Measurements from ENCODE around the gene CEP55. TPM values are rescaled to one million over a fixed set of nuclear protein-coding genes. Genes with fewer than 3 reads are reported as not detected.

CEP55 gene
- total RNA-seq, 1 donor from 2014 or later = 1.4 TPM

DNA sequence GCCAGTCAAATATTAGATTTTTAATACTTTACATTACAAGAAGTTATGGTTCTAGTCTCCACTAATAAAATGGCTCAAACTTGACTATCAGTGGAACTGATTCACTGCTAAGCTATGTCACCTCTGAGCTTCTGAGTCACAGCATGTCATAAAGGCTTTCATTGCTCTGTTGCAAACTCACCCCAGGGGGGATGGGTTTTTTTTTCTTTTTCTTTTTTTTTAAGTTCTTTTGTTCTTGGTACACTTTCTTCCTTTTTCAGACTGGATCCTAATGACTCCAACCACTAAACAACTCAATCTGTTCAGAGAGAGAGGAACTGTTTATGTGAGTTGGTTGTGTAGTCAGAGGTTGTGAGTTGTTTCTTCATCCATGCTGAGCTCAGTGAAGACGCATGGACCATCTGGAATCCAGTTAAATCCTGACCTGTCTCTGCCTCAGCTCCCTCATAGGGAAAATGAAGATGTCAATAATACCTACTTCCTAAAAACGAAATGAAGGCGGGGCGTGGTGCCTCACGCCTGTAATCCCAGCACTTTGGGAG is 25.2 kb upstream of the CEP55 start:
- intact Hi-C loops (cut with DNase I) = no loop called here
- peaks cover 10% of the 10 kb centered on the region for H3K36me3 ChIP-seq
- no peaks in the 10 kb centered on the region for H3K9me3 ChIP-seq
- DNase-seq (no peak), ATAC-seq (peak; percentile 26 to 31)
- no peaks in the 10 kb centered on the region for H3K27me3 ChIP-seq (ENCODE audit: low read depth)
- peak overlapping the region; percentile 56 for H3K27ac ChIP-seq
- no peak overlapping the region for H3K4me3 ChIP-seq
- TF ChIP-seq, protein P1, sequence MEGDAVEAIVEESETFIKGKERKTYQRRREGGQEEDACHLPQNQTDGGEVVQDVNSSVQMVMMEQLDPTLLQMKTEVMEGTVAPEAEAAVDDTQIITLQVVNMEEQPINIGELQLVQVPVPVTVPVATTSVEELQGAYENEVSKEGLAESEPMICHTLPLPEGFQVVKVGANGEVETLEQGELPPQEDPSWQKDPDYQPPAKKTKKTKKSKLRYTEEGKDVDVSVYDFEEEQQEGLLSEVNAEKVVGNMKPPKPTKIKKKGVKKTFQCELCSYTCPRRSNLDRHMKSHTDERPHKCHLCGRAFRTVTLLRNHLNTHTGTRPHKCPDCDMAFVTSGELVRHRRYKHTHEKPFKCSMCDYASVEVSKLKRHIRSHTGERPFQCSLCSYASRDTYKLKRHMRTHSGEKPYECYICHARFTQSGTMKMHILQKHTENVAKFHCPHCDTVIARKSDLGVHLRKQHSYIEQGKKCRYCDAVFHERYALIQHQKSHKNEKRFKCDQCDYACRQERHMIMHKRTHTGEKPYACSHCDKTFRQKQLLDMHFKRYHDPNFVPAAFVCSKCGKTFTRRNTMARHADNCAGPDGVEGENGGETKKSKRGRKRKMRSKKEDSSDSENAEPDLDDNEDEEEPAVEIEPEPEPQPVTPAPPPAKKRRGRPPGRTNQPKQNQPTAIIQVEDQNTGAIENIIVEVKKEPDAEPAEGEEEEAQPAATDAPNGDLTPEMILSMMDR (IDR thresholded peaks at IDR 0.05) = no peak
- peaks cover 77% of the 10 kb centered on the region for H3K4me1 ChIP-seq

DNA sequence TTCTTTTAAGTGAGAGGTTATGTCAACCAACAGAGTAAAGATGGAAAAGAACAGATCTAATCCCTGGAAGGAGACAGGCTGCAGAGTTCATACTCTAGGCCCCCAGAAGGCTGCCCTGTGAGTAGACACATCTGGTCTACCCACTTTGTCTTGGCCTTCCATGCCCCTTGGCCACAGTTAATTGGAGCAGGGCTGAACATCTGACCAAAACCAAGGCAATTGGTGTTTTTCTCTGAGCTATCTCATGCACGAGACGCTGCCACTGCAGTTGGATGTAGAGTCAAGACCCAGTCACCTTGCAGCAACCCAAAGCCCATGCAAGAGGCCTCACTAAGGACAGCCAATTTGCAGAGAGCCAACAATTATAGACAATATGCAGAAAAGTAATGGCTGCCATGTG is 23.3 kb upstream of the CEP55 start:
- H3K27ac ChIP-seq = peak overlapping the region; percentile 56
- ATAC-seq = no peak
- H3K4me1 ChIP-seq = peaks cover 79% of the 10 kb centered on the region

DNA sequence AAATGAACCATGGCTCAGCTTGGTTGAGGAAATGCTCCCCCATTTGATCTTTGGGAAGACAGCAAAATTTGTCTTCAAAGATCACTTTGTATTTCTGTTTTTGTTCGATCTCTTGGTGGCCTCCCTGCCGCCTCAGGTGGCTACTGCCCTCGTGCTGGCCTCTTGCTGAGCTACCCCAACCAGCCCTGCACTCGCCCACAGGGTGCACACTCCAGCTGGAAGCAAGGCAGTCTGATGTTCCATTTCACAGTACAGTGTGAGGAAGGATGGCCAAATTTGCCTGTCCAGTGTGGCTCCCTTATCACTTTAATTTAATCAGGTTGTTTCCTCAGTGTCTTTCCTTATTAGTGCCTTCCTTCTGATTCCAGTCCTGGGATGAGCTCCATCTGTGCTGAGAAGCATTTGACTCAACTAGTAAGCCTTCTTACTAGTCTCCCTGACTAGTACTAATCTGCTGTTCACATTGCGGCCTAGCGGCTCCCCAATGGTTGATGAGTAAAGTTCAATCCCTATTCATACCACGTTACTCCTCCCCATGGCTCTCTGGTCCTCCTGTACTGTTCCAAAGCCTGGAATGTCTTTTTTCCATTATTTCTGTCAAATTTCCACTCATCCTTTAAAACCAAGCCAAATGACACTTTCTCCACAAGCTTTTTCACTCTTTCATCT is 22.5 kb upstream of the CEP55 start:
- H3K27me3 ChIP-seq (ENCODE audit: low read depth) = no peaks in the 10 kb centered on the region
- TF ChIP-seq, protein P1 (IDR thresholded peaks at IDR 0.05) = no peak
- ATAC-seq (no peak), DNase-seq (no peak)
- H3K4me3 ChIP-seq = no peak overlapping the region
- H3K9me3 ChIP-seq = no peaks in the 10 kb centered on the region
- intact Hi-C loops (cut with DNase I) = no loop called here
- H3K27ac ChIP-seq = peak overlapping the region; percentile 56
- peaks cover 75% of the 10 kb centered on the region for H3K4me1 ChIP-seq
- H3K36me3 ChIP-seq = peaks cover 10% of the 10 kb centered on the region

More for the DNA sequence above, 23.3 kb upstream of the CEP55 start:
- TF ChIP-seq, protein P1 (IDR thresholded peaks at IDR 0.05) = no peak
- H3K9me3 ChIP-seq = no peaks in the 10 kb centered on the region
- H3K27me3 ChIP-seq (ENCODE audit: low read depth) = no peaks in the 10 kb centered on the region
- intact Hi-C loops (cut with DNase I) = no loop called here
- no peak for DNase-seq
- H3K4me3 ChIP-seq = no peak overlapping the region
- peaks cover 10% of the 10 kb centered on the region for H3K36me3 ChIP-seq

DNA sequence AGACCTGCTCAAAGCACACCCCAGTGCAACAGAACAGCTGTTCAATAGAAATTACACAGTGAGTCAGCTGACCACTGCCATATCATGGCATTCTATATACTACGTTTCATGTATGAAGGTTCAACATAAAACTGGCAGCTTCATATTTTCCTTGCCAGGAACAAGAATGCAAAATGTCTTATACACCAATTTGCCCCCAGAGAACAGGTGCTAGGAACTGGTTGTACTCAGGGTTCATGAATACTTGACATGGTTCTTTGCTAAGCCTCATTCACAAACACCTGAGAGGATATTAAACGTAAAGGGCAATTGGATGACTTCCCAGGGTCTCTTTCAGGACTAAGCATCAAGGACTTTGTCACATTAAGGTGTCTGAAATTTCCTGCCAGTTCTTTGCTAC is 21.2 kb upstream of the CEP55 start:
- intact Hi-C loops (cut with DNase I) = no loop called here
- Histone ChIP-seq H3K4me3 (no peak overlapping the region), H3K27ac (peak overlapping the region; percentile 64), H3K36me3 (no peaks in the 10 kb centered on the region), H3K27me3 (ENCODE audit: low read depth) (no peaks in the 10 kb centered on the region), H3K9me3 (no peaks in the 10 kb centered on the region), H3K4me1 (peaks cover 85% of the 10 kb centered on the region)
- no peak for DNase-seq
- peak; percentile 47 to 58 for ATAC-seq
- TF ChIP-seq, protein P1 (IDR thresholded peaks at IDR 0.05) = no peak

DNA sequence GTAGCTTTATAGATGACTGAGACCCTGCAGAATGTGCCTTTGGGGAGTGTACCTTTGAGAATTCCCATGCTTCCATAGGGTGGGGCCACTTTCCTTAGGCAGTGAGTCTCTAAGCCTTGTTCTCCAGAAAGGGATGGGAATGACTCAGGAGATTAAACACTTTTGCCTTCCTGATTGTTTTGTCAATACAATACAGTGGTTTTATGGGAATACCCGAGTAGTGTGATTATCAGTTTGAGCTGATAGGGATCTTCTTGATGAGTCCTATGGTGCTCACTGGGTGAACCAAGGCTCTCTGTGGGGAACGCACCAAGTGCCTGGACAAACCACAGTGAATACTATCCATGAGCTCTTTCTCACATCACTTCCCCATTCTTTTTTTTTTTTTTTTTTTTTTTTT is 20.5 kb upstream of the CEP55 start:
- H3K4me1 ChIP-seq = peaks cover 82% of the 10 kb centered on the region
- ATAC-seq (peak; percentile 73 to 83), DNase-seq (no peak)
- no peaks in the 10 kb centered on the region for H3K9me3 ChIP-seq
- TF ChIP-seq, protein P1 (IDR thresholded peaks at IDR 0.05) = no peak
- H3K36me3 ChIP-seq = no peaks in the 10 kb centered on the region
- intact Hi-C loops (cut with DNase I) = no loop called here
- no peaks in the 10 kb centered on the region for H3K27me3 ChIP-seq (ENCODE audit: low read depth)
- no peak overlapping the region for H3K4me3 ChIP-seq
- H3K27ac ChIP-seq = peak overlapping the region; percentile 64
